Keratinocyte (primary cell): ENCODE data around the gene TSBP1. TPM values are rescaled to one million over a fixed set of nuclear protein-coding genes. Genes with fewer than 3 reads are reported as not detected.

Source experiments
- DNase-seq: peaks from one replicate; pipeline ENCODE4 v3.0.0-alpha.2; 2011; ENCODE audit warnings: low read depth, missing footprints, low spot score
- FAIRE-seq: peaks from 2 replicates; lab custom pipeline; 2011; peaks lifted over from hg19 to GRCh38; lab: Jason Lieb, UNC
- H2AFZ ChIP-seq: 2 replicates; pipeline ENCODE4 v1.6.0; 2012; ENCODE audit warnings: low read length, control low read depth, inconsistent platforms; ENCODE audit not compliant: control insufficient read depth
- H3K27ac ChIP-seq: 2 replicates; pipeline ENCODE4 v1.5.1; 2011; ENCODE audit warnings: low read length; ENCODE audit not compliant: control insufficient read depth, insufficient read depth
- H3K27me3 ChIP-seq: 3 replicates; pipeline ENCODE4 v1.6.0; 2011; ENCODE audit warnings: low read length; ENCODE audit not compliant: control insufficient read depth, insufficient read depth; ENCODE audit errors: extremely low read depth
- H3K36me3 ChIP-seq, 2 experiments: 2 replicates in 1 of 2; 3 replicates in 1 of 2; pipeline ENCODE4 v1.5.1; 2011; ENCODE audit warnings: low read length in 2 of 2, mild to moderate bottlenecking in 1 of 2; ENCODE audit not compliant: control insufficient read depth in 2 of 2, insufficient read depth in 2 of 2; ENCODE audit errors: extremely low read depth in 1 of 2
- H3K4me1 ChIP-seq: 3 replicates; pipeline ENCODE4 v1.5.1; 2011; ENCODE audit warnings: low read length; ENCODE audit not compliant: control insufficient read depth, insufficient read depth; ENCODE audit errors: extremely low read depth
- H3K4me2 ChIP-seq: 3 replicates; pipeline ENCODE4 v1.6.0; 2011; ENCODE audit warnings: low read depth, low read length; ENCODE audit not compliant: control insufficient read depth, insufficient read depth; ENCODE audit errors: extremely low read depth
- H3K4me3 ChIP-seq, 3 experiments: fragments of 200-600 bp in 1 of 3; sonication (generic) in 1 of 3; 2 replicates in 2 of 3; 3 replicates in 1 of 3; pipeline ENCODE4 v1.5.1; 2011 to 2016; ENCODE audit warnings: low read length in 3 of 3, mild to moderate bottlenecking in 3 of 3, control low read depth in 2 of 3, inconsistent platforms in 1 of 3, low read depth in 1 of 3, mixed read lengths in 1 of 3, mixed run types in 1 of 3, moderate library complexity in 1 of 3; ENCODE audit not compliant: control insufficient read depth in 2 of 3, insufficient read depth in 2 of 3; ENCODE audit errors: extremely low read depth in 1 of 3
- H3K79me2 ChIP-seq: 2 replicates; pipeline ENCODE4 v1.6.0; 2012; ENCODE audit warnings: low read length; ENCODE audit not compliant: control insufficient read depth, insufficient read depth
- H3K9ac ChIP-seq: 3 replicates; pipeline ENCODE4 v1.6.0; 2011; ENCODE audit warnings: low read length; ENCODE audit not compliant: control insufficient read depth, insufficient read depth; ENCODE audit errors: extremely low read depth
- H3K9me1 ChIP-seq: 3 replicates; pipeline ENCODE4 v1.6.0; 2011; ENCODE audit warnings: low read length; ENCODE audit not compliant: control insufficient read depth, insufficient read depth; ENCODE audit errors: extremely low read depth
- H3K9me3 ChIP-seq: 2 replicates; pipeline ENCODE4 v1.5.1; 2012; ENCODE audit warnings: low read depth, low read length; ENCODE audit not compliant: control insufficient read depth
- H4K20me1 ChIP-seq: 3 replicates; pipeline ENCODE4 v1.6.0; 2011; ENCODE audit warnings: low read length; ENCODE audit not compliant: control insufficient read depth, insufficient read depth; ENCODE audit errors: extremely low read depth
- EZH2 ChIP-seq: IDR thresholded peaks from one replicate; pipeline ENCODE4 v1.6.1; 2012; ENCODE audit warnings: inconsistent platforms, mild to moderate bottlenecking, low read length, moderate library complexity
- dilution Hi-C: fragments of 300-500 bp; cut with MboI; formaldehyde crosslinking; loops from one replicate; pipeline ENCODE4 v1.7.0; 2020; ENCODE audit warnings: low sequenced_read_pairs; ENCODE audit not compliant: extremely low pct_ligation_motif_present
- polyA plus RNA-seq, 5 experiments: library from polyadenylated mRNA; depleted of rRNA in 3 of 5; stranded (reverse) in 3 of 5; stranded (forward) in 1 of 5; unstranded in 1 of 5; fragments of >200 nt; gene quantifications; 1 replicate in 1 of 5; 2 replicates in 3 of 5; 3 replicates in 1 of 5; pipeline versions ENCODE4 v1.2.1 to v1.2.3, GENCODE V29; 2011 to 2012; ENCODE audit warnings: missing spikeins in 2 of 5, low read depth in 1 of 5, low replicate concordance in 1 of 5
- TF ChIP-seq, protein P1 (sequence below), 3 experiments: IDR thresholded peaks in 1 of 3; conservative IDR thresholded peaks in 1 of 3; optimal IDR thresholded peaks in 1 of 3; 2 replicates in 2 of 3; 3 replicates in 1 of 3; pipeline versions ENCODE3 to v1.5.1; 2011; ENCODE audit warnings: low read length in 3 of 3, mild to moderate bottlenecking in 3 of 3, moderate library complexity in 2 of 3, control low read depth in 1 of 3, inconsistent platforms in 1 of 3; ENCODE audit not compliant: insufficient read depth in 2 of 3; ENCODE audit errors: extremely low read depth in 1 of 3

TSBP1 gene
- polyA plus RNA-seq, 1 donor (not counting 4 experiments of a cell fraction or from before 2014, with no cell fraction given), result not detected

DNA sequence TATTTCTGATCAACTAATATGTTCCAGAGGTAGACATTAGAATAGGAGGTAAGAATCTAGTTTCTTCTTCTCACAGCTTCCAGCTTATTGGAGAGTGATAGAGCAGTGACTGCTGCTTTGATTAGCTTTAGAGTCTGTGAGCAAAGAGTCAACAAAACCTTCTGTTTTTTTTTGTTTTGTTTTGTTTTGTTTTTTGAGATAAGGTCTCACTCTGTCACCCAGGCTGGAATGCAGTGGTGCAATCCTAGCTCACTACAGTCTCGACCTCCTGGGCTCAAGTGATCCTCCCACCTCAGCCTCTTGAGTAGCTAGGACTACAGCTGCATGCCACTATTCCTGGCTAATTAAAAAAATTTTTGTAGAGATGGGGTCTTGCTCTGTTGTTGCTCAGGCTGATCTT lies 39.3 kb downstream of the TSBP1 start:
- TF ChIP-seq, protein P1, sequence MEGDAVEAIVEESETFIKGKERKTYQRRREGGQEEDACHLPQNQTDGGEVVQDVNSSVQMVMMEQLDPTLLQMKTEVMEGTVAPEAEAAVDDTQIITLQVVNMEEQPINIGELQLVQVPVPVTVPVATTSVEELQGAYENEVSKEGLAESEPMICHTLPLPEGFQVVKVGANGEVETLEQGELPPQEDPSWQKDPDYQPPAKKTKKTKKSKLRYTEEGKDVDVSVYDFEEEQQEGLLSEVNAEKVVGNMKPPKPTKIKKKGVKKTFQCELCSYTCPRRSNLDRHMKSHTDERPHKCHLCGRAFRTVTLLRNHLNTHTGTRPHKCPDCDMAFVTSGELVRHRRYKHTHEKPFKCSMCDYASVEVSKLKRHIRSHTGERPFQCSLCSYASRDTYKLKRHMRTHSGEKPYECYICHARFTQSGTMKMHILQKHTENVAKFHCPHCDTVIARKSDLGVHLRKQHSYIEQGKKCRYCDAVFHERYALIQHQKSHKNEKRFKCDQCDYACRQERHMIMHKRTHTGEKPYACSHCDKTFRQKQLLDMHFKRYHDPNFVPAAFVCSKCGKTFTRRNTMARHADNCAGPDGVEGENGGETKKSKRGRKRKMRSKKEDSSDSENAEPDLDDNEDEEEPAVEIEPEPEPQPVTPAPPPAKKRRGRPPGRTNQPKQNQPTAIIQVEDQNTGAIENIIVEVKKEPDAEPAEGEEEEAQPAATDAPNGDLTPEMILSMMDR (optimal IDR thresholded peaks at IDR 0.05 in 1 of 3, IDR thresholded peaks at IDR 0.05 in 1 of 3, conservative IDR thresholded peaks at IDR 0.05 in 1 of 3; ENCODE audit: extremely low read depth in 1 of 3, insufficient read depth in 2 of 3, low read length in 3 of 3), result no peak
- no peak for TF ChIP-seq EZH2
- dilution Hi-C loops, result no loop called here
- Histone ChIP-seq H4K20me1 (no peaks in the 10 kb centered on the region), H3K79me2 (no peaks in the 10 kb centered on the region), H3K4me3 (no peak overlapping the region), H3K27ac (no peak overlapping the region), H3K27me3 (no peaks in the 10 kb centered on the region), H2AFZ (no peak overlapping the region), H3K4me2 (no peak overlapping the region), H3K4me1 (no peaks in the 10 kb centered on the region), H3K9me1 (no peaks in the 10 kb centered on the region), H3K9ac (no peak overlapping the region), H3K36me3 (no peaks in the 10 kb centered on the region), H3K9me3 (no peaks in the 10 kb centered on the region)
- no peak for FAIRE-seq
- no peak for DNase-seq

GRCh38 chr6:32329141-32329540 lies 42.6 kb downstream of the TSBP1 start:
- TF ChIP-seq, protein P1 (optimal IDR thresholded peaks at IDR 0.05 in 1 of 3, IDR thresholded peaks at IDR 0.05 in 1 of 3, conservative IDR thresholded peaks at IDR 0.05 in 1 of 3; ENCODE audit: extremely low read depth in 1 of 3, insufficient read depth in 2 of 3, low read length in 3 of 3), result no peak
- no peak for TF ChIP-seq EZH2
- no peak overlapping the region for H2AFZ ChIP-seq
- no peaks in the 10 kb centered on the region for H4K20me1 ChIP-seq
- no peak for FAIRE-seq
- H3K36me3 ChIP-seq, result no peaks in the 10 kb centered on the region
- no peaks in the 10 kb centered on the region for H3K9me1 ChIP-seq
- H3K9me3 ChIP-seq, result no peaks in the 10 kb centered on the region
- no peak overlapping the region for H3K4me3 ChIP-seq
- H3K9ac ChIP-seq, result no peak overlapping the region
- no peaks in the 10 kb centered on the region for H3K79me2 ChIP-seq
- H3K4me2 ChIP-seq, result no peak overlapping the region
- DNase-seq, result no peak
- H3K27me3 ChIP-seq, result no peaks in the 10 kb centered on the region
- no peak overlapping the region for H3K27ac ChIP-seq
- dilution Hi-C loops, result no loop called here
- H3K4me1 ChIP-seq, result no peaks in the 10 kb centered on the region
